GM18520 (cell line): ENCODE results near the gene ARHGAP28.

Experiments
- ATAC-seq: cut with Tn5 transposase; IDR thresholded peaks from one replicate; pipeline ENCODE4 v1.9.1; 2021; ENCODE audit not compliant: unreplicated experiment

ARHGAP28 gene, protein sequence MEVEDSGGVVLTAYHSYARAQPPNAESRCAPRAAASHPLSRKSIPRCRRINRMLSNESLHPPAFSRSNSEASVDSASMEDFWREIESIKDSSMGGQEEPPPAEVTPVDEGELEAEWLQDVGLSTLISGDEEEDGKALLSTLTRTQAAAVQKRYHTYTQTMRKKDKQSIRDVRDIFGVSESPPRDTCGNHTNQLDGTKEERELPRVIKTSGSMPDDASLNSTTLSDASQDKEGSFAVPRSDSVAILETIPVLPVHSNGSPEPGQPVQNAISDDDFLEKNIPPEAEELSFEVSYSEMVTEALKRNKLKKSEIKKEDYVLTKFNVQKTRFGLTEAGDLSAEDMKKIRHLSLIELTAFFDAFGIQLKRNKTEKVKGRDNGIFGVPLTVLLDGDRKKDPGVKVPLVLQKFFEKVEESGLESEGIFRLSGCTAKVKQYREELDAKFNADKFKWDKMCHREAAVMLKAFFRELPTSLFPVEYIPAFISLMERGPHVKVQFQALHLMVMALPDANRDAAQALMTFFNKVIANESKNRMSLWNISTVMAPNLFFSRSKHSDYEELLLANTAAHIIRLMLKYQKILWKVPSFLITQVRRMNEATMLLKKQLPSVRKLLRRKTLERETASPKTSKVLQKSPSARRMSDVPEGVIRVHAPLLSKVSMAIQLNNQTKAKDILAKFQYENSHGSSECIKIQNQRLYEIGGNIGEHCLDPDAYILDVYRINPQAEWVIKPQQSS

GRCh38 chr18:6729247-6730091, at the start of gene ARHGAP28:
Gene ARHGAP28 (plus strand): TSS chr18:6729716. CDS start chr18:6729822, 106 bp downstream.
- ATAC-seq, result no peak

DNA sequence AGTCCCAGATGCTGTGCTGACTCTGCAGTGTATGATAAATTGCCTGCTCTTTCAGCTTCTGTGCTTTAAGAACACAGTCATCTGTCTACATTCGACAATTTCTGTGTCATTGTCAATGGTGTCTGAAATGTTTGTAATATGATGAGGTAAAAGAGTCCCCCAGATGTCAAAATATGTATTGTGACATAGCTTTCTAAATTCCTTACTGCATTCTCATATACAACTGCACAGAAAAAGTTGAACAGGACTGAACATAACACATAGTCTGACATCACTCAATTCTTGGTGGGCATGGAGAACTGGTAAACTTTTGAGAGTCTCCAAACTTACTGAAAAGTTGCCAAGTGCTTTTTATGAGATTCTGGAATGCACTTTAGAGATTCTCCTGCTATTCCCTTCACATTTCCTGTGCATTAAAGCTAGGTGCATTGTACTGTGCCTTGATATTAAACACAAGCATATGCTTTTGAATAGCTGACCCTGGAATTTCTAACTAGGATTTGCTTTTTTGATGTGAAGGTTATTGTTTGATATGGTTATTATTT, 48.1 kb upstream of the ARHGAP28 start:
- ATAC-seq, result no peak

DNA sequence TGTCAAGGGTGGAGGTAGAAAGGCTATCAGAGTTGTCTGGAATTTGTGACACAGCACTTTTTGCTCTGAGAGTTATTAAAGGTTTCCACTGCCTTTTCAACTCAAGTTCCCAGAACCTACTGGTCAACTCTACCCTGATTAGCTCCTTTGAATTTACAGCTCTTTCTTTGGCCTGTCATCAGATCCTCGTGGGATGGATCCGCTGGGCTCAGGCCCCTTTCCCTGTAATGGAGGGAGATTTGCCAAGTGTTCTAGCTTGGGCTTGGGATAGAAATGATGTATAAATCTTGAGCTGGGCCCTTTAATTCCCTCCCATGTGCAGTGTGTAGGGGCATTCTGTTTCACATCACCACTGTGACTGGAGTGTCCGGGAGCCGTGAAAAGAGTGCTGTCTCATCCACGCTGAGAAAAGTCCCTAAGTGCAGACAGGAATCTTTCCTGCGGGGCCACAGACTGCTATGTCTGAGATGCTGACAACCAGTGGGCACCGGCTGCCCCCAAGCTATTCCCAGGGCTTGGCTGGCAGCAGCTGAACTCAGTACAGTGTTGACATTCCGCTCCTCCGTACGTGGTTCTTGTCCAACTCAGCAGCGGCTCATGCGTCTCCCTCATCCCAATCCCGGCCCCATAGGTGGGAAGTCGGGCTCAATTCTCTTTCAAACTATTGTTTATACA, 46.9 kb upstream of the ARHGAP28 start:
- ATAC-seq, result no peak

GRCh38 chr18:6683112-6683876, 46.2 kb upstream of the ARHGAP28 start:
- no peak for ATAC-seq

DNA sequence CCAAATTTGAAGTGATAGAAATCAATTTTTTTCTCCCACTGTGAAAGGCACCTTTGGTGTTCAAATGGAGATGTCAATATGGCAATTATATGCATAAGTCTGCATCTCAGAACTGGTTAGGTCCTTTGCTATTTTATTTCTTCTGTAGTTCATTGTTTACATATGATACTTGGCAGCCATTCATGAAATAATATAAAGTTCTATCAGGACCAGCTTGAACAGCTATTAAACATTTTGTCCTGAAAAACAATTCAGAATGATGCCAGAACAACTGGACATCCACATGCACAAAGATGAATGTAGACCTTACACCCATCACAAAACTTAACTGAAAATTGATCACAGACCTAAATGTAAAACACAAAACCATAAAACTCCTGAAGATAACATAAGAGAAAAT, 41.8 kb upstream of the ARHGAP28 start:
- no peak for ATAC-seq

DNA sequence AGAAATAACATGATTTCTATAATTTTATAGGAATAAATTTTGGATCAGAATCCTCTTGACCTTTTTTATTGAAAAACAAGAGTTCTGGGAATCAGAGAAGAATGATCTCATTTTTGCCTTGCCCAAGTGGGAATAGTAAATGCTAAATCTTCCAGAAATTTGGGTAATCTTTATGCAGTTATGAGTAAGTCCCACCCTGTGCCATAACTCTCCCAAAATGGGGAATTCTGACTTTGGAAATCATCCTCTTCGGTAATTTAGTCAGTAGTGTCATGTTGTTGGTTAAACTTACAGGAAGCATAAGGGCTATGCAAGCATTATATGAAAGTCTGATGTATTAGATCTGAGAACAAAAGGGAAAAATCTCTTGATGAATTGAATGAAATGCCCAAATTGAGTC, 20.6 kb upstream of the ARHGAP28 start:
- ATAC-seq, result no peak

GRCh38 chr18:6711467-6711866, 18.0 kb upstream of the ARHGAP28 start:
- ATAC-seq, result no peak

DNA sequence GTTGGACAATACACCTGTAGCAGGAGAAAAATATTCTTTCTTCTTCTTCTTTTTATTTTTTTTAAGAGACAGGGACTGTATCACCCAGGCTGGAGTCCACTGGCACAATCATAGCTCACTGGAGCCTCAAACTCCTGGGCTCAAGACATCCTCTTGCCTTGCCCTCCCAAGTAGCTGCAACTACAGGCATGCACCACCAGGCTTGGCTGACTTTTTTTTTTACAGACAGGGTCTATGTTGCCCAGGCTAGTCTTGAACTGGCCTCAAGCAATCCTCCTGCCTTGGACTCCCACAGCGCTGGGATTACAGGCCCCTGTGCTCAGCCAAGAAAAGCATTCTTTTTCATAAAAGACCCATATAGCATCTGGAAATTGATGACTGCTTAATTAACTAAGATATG, 17.1 kb upstream of the ARHGAP28 start:
- no peak for ATAC-seq

GRCh38 chr18:6714010-6714409, 15.5 kb upstream of the ARHGAP28 start:
- ATAC-seq, result no peak

DNA sequence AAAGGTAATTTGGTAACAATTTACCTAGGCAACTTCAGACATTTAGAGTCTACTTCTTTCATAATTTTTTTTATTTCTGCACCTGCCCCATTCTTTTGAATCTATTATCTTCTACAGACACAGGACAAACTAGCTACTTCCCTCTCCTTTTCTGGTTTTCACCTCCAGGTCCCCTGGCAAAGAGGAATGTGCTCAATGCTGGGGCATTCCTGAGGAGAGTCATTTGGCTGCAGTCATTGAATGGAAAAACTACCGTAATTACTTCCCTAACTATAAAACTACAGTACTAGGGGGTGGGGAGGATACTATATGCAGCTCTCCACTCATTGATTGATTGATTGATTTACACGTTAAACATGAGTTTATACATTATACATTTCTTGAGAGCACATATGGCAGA, 11.2 kb upstream of the ARHGAP28 start:
- ATAC-seq, result no peak

DNA sequence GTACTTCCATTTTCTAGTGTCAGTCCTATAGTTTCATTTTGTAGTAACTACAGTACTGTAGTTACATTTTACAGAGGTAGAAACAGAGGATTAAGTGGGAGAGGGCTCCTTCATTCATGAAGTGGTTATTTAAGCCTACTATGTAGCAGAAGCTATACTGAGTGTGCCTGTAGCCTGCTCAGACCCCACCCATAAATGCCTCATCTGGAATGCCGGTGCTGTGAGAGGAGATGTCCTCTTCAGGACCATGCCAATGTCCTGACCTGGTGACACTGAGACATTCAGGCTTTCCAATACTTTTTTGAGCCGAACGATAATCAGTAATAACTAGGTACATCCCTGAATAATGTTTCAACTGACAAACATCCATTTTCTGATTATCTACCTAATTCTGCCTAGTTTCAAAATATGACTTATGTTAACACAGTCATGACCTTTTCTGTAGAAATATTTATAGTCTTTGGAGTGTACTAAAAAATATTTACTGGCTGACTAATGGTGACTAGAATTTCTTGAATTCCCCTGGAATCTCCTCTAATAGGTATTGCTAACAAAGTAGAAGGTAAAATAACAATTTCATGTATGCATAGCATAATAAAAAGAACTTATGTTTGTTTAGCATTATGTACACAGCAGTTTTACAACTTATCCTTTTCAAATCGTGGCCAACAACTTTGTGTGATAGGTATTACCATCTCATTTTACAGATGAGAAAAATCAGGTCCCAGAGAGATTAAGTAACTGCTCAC, 10.2 kb upstream of the ARHGAP28 start:
- no peak for ATAC-seq

- no peak for ATAC-seq
Measured at GRCh38 chr18:6719910-6720683, 9.4 kb upstream of the ARHGAP28 start.

DNA sequence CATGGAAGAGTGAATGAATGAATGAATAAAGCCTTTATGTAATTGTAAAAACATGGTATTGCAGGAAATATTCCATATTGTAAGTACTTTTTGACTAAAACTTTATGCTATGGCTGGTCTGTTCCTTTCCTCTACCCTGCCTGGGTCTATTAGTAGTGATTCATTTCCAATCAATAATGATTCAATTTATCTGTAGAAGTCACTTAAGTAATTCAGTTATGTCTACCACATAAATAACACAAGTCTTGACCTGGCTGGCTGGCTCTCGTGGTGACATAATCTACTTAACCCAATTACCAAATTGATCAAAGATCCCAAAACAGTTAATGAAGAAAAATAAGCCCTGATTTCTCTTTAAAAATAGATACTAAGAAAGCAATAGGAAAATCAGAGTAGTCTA, 7.8 kb upstream of the ARHGAP28 start:
- ATAC-seq, result no peak

DNA sequence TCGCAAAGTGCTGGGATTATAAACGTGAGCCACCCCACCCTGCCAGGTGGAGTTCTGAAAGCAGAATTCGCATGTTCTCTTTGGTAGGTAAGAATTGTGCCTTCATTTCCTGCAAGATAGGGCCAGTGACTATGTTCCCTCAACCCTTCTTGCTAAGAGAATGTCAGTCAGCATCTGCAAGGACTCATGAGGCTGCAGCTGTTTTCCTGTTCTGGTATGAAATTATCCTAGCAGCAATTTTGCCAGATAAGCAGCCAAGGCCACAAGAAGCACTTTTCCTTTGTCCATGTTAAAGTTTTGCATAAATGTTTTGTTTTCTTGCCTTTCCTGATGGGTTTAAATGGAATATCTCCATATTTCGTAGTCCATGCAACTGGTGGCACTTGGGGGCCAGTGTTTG, 6.8 kb upstream of the ARHGAP28 start:
- no peak for ATAC-seq

- ATAC-seq, result no peak
Measured at GRCh38 chr18:6724331-6724730, 5.2 kb upstream of the ARHGAP28 start.

- ATAC-seq, result no peak
Measured at GRCh38 chr18:6728331-6728730, 1.2 kb upstream of the ARHGAP28 start.

- no peak for ATAC-seq
Measured at GRCh38 chr18:6728809-6729246, 688 bp upstream of the ARHGAP28 start.
